ENCODE measurements around the gene SLC7A7.
"Not testable (repeated sequence)": the region's sequence is repeated elsewhere in the genome, so short reads cannot be mapped to it uniquely, and the experiment has no call there.

Gene SLC7A7

GRCh38 chr14:22843123-22843925, 28.1 kb upstream of the SLC7A7 start:
- DNase-seq, result no peak

- DNase-seq, result no peak
These were observed 27.2 kb upstream of the SLC7A7 start for GRCh38 chr14:22842211-22843122.

DNA sequence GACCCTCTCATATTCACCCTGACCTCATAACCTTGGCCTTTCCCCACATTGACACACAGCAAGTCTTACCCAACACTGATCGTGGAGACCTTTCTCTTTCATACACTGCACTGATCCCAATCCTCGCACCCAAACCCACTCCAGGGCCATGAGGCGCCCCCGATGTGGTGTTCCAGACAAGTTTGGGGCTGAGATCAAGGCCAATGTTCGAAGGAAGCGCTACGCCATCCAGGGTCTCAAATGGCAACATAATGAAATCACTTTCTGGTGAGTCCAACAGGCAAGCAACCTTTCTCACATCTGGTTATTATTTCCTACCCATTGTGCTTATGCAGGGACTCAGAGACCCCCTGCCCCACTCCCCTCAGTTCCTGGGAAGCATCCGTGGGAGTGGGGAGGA, 26.5 kb upstream of the SLC7A7 start:
- DNase-seq, result no peak

DNA sequence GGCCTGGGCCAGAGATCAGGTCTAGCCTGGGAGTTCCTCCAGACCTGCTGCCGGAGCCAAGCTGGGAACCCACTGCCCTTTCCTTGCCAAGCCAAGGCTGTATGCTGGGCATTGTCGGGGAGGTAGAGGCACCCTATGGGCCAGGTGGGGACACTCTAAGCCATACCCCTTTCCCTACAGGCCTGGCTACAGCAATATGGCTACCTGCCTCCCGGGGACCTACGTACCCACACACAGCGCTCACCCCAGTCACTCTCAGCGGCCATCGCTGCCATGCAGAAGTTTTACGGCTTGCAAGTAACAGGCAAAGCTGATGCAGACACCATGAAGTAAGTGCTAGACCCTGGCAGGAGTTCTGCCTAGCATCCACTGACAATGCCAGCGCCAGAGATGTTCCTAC, 26.1 kb upstream of the SLC7A7 start:
- no peak for DNase-seq

GRCh38 chr14:22839159-22839779, 24.0 kb upstream of the SLC7A7 start:
- no peak for DNase-seq

DNA sequence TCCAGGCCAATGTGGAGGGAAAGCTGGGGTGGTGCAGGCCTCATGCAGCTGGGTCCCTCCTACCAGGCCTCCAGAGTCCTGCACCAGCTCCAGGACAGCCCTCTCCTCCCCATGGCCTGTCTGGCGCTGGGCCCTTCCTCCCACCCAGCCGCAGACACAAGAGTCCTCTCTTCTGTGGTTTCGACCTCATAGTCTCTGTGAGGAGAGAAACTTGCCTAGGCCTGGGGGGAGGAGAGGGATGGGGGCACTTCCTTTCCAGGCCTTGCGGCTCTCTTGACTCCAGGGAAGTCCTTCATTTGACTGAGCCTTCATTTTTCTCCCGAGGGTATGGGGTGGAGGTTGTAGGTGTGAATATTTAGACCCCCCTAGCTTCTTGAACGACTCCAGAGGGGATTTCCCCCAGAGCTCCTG, 23.4 kb upstream of the SLC7A7 start:
- no peak for DNase-seq

GRCh38 chr14:22837750-22838538, 22.7 kb upstream of the SLC7A7 start:
- no peak for DNase-seq

- DNase-seq, result peak; percentile 84
These were observed 22.0 kb upstream of the SLC7A7 start for GRCh38 chr14:22837114-22837749.

GRCh38 chr14:22836301-22837113, 21.3 kb upstream of the SLC7A7 start, which contains the start of gene MMP14:
MMP14 (plus strand) TSS chr14:22836585; CDS start chr14:22836818, 233 bp downstream.
- peak; percentile 78 for DNase-seq

- no peak for DNase-seq
These were observed 20.3 kb upstream of the SLC7A7 start for GRCh38 chr14:22835505-22835904.

DNA sequence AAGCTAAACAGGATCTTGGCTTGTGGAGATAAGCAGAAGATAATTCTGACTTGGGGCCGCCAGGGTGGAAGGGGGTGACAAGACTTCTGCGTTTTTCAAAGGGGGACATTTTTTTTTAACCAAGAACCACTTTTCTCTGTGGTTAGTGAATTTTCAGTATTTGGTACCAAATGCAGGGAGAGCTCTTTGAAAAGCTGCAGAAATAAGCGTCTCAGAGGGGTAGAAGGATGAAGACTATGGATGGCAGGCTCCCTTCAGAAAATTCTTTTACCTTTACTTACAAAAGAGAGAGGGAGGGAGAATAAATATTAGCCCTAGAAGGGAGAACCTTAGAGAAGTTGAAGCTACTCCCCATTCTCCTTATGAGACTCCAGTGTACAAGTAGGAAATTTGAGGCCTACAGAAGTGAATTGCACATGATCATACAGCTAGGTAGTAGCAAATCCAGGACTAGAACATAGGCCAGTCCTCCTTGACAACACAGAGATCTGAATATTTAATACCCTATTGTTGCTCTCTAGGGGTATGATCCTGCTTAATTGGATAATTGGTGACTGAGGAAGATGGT, 15.3 kb upstream of the SLC7A7 start:
- no peak for DNase-seq

- DNase-seq, result peak; percentile 93
These were observed 14.6 kb upstream of the SLC7A7 start, which contains the start of gene MRPL52 for GRCh38 chr14:22829661-22830442. MRPL52 (plus strand) TSS chr14:22829887; CDS start chr14:22829913, 26 bp downstream.

GRCh38 chr14:22829076-22829660, 13.9 kb upstream of the SLC7A7 start:
- not testable (repeated sequence) for DNase-seq

DNA sequence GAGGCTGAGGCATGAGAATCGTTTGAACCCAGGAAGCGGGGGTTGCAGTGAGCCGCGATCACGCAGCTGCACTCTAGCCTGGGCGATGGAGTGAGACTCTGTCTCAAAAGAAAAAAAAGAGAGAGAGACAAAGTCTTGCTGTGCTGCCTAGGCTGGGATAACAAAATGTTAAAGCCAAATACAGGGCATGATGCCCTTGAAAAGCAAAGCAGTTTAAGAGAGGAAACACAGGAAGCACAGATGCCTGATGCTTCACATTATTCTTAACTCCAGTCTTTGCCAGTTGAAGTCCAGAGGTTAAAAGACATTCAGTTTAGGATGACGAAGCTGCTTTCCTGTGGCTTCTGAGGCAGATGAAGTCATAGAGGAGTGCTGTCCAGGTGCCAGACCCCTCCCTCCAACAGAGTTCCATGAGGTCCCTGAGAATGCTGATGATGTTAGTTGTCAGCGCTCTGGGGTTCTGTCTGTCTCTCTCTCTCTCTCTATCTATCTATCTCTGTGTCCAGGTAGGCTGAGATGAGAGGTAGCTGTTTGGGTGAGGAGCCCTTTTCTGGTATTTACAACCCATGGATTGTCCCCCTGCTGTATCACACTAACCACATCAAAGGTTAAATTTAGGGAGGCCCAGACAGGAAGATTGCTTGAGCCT, 9.6 kb upstream of the SLC7A7 start:
- no peak for DNase-seq

DNA sequence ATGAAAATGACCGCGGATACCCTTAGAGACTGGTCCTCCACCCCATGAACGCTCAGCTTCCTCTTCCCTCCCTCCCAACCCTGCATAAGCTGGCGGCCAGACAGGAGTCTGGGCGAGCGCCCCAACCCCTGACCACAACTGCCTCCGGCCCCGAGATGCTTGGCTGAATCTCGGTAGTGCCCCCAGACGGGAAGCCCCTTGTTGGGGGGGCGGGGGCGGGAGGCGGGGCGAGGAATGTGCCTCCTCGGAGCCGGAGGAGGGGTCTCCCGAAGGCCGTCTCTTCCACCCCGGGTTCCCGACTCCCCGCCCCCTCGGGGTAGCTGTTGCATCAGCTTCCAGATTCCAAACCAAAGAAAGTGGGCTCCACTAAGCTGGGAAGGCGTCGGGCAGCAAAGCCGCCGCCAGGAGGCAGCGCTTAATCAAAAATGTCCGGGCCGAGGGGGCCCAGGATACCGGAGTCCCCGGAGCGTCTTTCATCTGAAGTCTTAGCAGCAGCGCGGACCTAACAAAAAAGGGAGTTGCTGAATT, 7.4 kb upstream of the SLC7A7 start:
- DNase-seq, result peak; percentile 91

DNA sequence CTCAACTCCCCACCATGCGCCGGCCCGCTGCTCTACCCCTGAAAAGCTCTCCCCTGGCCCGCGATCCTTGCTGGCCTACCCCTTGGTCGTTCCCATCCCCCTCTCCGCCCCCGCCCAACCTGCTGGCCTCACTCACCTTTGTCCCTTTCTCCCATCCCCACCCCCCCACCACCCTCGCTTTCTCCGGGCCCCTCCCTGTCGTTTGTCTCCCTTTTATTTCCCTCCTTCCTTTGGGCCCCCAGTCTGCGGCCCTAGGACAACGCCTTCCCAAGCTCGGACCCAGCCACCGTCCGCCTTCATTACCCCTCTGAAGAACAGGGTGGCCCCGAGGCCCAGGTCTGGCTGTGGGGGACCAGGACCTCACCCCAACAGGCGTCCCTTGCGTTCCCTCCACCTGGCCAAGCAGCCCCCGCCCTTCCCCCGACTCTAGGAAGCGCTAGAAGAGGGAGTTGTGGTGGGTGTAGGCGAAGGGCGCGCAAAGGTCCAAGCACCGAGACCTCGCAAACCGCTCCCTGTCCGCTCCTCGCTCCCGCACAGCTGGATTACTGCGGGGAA, 6.9 kb upstream of the SLC7A7 start:
- peak; percentile 52 for DNase-seq

DNA sequence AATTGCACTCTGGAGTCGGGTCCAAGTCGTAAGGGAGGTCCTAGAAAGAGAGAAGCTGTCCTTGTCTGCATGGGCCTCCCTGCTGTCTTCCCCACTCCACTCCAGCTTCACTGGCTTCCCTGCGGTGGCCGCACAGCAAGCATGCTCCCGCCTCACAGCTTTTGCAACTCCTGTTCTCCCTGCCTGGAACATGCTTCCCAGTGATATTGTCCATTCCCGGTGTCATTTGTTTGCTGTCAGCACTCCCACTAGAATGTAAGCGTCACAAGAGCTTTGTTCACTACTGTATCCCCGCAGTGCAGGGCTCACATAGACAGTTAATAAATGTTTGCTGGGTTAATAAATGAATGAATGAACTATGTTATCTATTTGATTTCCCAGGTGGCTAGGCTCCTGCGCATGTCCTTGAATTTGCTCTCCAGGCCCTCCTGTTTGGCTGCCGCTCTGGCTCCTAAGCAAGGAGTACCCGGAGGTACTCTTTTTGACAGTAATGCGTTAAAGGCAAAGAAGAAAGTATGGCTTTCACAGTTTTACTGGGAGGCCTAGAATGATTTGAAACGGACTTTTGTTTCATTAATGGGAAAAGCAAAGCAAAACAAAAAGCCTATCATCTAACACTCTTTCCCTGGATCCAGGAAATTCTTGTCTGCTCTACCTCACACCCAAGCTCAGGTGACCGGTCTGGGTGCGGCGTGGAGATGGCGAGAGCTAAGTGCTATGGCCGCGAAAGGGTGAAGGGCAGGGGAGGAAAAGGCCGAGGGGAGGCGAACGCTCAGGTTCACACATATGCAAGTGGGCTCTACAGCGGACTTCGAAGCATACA, 6.2 kb upstream of the SLC7A7 start:
- DNase-seq, result peak; percentile 43

All from retina (tissue), 1 donor.